Measurements from ENCODE around the gene HNRNPD. TPM values are rescaled to one million over a fixed set of nuclear protein-coding genes. Genes with fewer than 3 reads are reported as not detected.

HNRNPD gene
- total and polyA plus RNA-seq, 2 donors (not counting 3 experiments of a cell fraction or from before 2014, with no cell fraction given): 91.3 to 363 TPM

GRCh38 chr4:82403725-82404124, 29.9 kb upstream of the HNRNPD start:
- Histone ChIP-seq H3K27me3 (ENCODE audit: control insufficient read depth in 2 of 2, insufficient read depth in 2 of 2, low read length in 2 of 2) (peaks cover 3 to 5% of the 10 kb centered on the region in 2 experiments), H3K4me3 (replicated peaks in 1 of 3; ENCODE audit: insufficient read depth in 1 of 3, low read depth in 1 of 3, low read length in 3 of 3) (no peak overlapping the region), H3K9me3 (replicated peaks; ENCODE audit: control insufficient read depth, insufficient read depth, low read length) (no peaks in the 10 kb centered on the region), H2AFZ (ENCODE audit: low read depth, low read length) (no peak overlapping the region), H3K9ac (replicated peaks; ENCODE audit: extremely low read depth, insufficient read depth, low read length) (no peak overlapping the region), H3K4me2 (ENCODE audit: insufficient read depth, low read length) (no peak overlapping the region), H3K36me3 (ENCODE audit: control insufficient read depth in 2 of 2, extremely low read depth in 1 of 2, insufficient read depth in 2 of 2, low read length in 2 of 2) (no peaks in the 10 kb centered on the region), H3K9me1 (replicated peaks; ENCODE audit: control insufficient read depth, extremely low read depth, insufficient read depth, low read length) (no peaks in the 10 kb centered on the region), H3K4me1 (ENCODE audit: control insufficient read depth, extremely low read depth, insufficient read depth, low read length) (no peaks in the 10 kb centered on the region), H3K27ac (ENCODE audit: insufficient read depth, low read depth, low read length) (no peak overlapping the region), H3K79me2 (ENCODE audit: control insufficient read depth, insufficient read depth, low read length) (no peaks in the 10 kb centered on the region), H4K20me1 (replicated peaks; ENCODE audit: control insufficient read depth, extremely low read depth, insufficient read depth, low read length) (no peaks in the 10 kb centered on the region)
- DNase-seq (ENCODE audit: low read depth, low spot score) (no peak), FAIRE-seq (no peak)
- POLR2A ChIA-PET: no interaction called here
- CTCF ChIA-PET: no interaction called here
- intact Hi-C loops (cut with micrococcal nuclease): no loop called here
- BruUV-seq (replicated peaks): no TSS peak
- TF ChIP-seq MAX (IDR thresholded peaks at IDR 0.05; ENCODE audit: insufficient read depth, insufficient read length) (no peak), POLR2A (IDR thresholded peaks at IDR 0.05; ENCODE audit: low read depth, low read length) (no peak), EZH2 (IDR thresholded peaks at IDR 0.05; ENCODE audit: borderline replicate concordance, low read depth, low read length, severe bottlenecking) (no peak), FOS (IDR thresholded peaks at IDR 0.05; ENCODE audit: borderline replicate concordance, insufficient read depth, low read length) (no peak), JUN (IDR thresholded peaks at IDR 0.05; ENCODE audit: borderline replicate concordance, insufficient read depth, insufficient read length, low read depth) (no peak), GATA2 (IDR thresholded peaks at IDR 0.05; ENCODE audit: insufficient read depth, insufficient read length, low read depth, low read length) (no peak), POLR2AphosphoS5 (IDR thresholded peaks at IDR 0.05; ENCODE audit: insufficient read depth, low read depth, low read length) (no peak), CTCF (IDR thresholded peaks at IDR 0.05; ENCODE audit: extremely low read depth in 1 of 2, insufficient read depth in 1 of 2, low read depth in 1 of 2, low read length in 2 of 2) (no peak), MYC (IDR thresholded peaks at IDR 0.05; ENCODE audit: low read depth, low read length) (no peak)
- dilution Hi-C loops (cut with MboI; ENCODE audit: extremely low pct_ligation_motif_present, low sequenced_read_pairs): no loop called here

All from endothelial cell of umbilical vein (primary cell).